KOPT-K1 (cell line): ENCODE measurements around the gene AGO3.
"Not testable (repeated sequence)": the region's sequence is repeated elsewhere in the genome, so short reads cannot be mapped to it uniquely, and the experiment has no call there.

Source experiments
- H3K27ac ChIP-seq: fragments of 200-600 bp; sonication (generic); 2 replicates; pipeline ENCODE4 v1.5.1; 2016; ENCODE audit warnings: antibody characterized with exemption, mild to moderate bottlenecking, low read depth, low read length; ENCODE audit not compliant: poor library complexity, severe bottlenecking
- H3K36me3 ChIP-seq: fragments of 200-600 bp; sonication (generic); 2 replicates; pipeline ENCODE4 v1.5.1; 2017; ENCODE audit warnings: antibody characterized with exemption, mild to moderate bottlenecking, low read length, moderate library complexity; ENCODE audit not compliant: insufficient read depth
- H3K9me3 ChIP-seq: fragments of 200-600 bp; sonication (generic); 2 replicates; pipeline ENCODE4 v1.5.1; 2017; ENCODE audit warnings: antibody characterized with exemption, low read length, mild to moderate bottlenecking; ENCODE audit not compliant: insufficient read depth, poor library complexity, severe bottlenecking

AGO3 gene

DNA sequence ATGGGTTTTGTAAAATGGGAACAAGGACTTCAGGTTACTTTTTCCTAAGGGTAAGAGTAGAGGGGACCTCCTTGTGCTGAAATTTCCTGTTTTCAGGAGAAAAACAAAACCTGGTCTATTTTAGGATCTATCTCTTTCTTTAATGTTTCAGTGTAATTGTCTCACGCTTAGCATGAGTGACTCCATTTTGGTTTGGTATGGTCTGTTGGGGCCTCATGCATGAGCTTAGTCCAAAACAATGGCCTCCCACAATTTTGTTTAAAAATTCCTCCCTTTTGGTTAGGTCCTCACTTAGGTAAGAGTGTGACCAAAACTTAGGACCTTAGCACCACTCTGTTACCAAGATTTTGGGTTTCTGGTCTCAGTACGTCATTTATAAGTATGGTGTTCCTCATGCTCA, 85.8 kb downstream of the AGO3 start:
- no peak overlapping the region for H3K27ac ChIP-seq
- peaks cover 80% of the 10 kb centered on the region for H3K36me3 ChIP-seq

DNA sequence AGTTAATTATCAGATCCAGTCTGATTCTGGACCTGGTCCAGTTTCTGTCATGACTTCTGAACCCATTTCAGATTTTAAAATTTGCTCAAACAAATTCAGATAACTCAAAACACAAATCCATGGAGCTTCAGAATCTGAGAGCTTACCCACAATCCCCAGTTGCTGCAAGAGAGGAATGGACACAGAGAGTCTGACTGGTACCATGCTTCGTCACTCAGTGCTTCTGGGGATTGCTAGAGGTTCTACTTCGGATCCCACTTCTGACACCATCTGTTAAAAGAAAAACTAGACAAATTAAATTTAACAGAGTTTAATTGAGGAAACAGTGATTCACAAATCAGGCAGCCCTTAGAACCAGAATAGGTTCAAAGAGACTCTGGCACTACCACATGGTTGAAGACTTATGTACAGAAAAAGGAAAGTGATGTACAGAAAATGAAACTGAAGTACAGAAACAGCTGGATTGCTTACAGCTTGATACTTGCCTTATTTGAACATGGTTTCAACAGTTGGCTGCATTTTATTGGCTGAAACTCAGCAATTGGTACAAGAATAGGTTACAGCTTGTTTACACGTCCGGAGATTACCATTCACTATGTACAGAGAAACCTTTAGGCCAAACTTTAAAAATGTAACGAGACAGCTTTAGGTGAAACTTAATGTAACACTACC, 92.3 kb downstream of the AGO3 start:
- no peak overlapping the region for H3K27ac ChIP-seq
- peaks cover 72% of the 10 kb centered on the region for H3K36me3 ChIP-seq
- H3K9me3 ChIP-seq: no peaks in the 10 kb centered on the region

More for the DNA sequence above, 85.8 kb downstream of the AGO3 start:
- H3K9me3 ChIP-seq: no peaks in the 10 kb centered on the region

DNA sequence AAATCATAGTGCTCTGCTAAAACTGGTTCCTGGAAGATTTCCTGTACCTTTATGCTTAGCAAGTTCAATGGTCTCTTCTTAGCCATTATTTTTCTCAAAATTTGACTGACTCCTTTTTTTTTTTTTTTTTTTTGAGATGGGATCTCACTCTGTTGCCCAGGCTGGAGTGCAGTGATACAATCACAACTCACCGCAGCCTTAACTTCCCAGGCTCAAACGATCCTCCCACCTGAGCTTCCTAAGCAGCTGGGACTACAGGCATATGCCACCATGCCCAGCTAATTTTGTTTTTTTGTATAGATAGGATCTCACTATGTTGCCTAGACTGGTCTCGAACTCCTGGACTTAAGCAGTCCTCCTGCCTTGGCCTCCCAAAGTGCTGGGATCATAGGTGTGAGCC, 93.1 kb downstream of the AGO3 start:
- H3K27ac ChIP-seq, H3K9me3 ChIP-seq: not testable (repeated sequence)
- peaks cover 68% of the 10 kb centered on the region for H3K36me3 ChIP-seq

DNA sequence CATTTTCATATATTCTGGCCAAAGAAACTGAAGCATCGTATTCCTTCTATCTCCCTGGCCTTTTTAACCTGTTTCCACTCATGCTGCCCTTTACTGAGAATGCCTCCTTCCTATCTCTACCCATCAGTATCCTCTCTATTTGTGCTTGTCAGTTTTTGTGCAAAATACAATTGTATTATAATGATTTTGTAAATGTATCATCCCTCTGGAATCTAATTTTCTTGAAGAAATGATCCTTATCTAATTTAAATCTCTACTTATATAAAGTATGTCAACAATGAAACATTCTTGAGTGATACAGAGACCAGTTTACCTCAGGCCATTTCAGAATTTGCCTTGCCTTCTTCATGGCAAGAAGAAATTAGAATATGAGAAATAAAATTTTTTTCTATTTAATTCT, 93.9 kb downstream of the AGO3 start:
- H3K9me3 ChIP-seq: peaks cover 4% of the 10 kb centered on the region

DNA sequence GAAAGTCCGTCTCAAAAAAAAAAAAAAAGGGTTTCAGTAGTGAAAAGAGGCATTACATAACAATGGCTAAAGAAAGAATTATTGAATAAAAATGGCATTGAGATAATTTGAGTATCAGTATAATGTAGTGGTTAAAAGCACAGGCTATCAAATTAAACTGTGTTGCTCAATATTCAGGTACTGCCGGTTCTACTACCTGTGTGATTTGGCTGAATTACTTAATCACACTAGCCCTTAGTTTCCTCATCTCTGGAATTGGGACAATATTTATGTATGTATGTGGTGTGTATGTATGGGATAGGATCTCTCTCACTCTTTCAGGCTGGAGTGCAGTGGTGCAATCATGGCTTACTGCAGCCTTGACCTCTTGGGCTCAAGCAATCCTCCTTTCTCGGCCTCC, 96.9 kb downstream of the AGO3 start:
- H3K9me3 ChIP-seq: peaks cover 4% of the 10 kb centered on the region
- H3K36me3 ChIP-seq: peaks cover 72% of the 10 kb centered on the region
- H3K27ac ChIP-seq: no peak overlapping the region

More for the DNA sequence above, 93.9 kb downstream of the AGO3 start:
- Histone ChIP-seq H3K36me3 (peaks cover 63% of the 10 kb centered on the region), H3K27ac (no peak overlapping the region)

DNA sequence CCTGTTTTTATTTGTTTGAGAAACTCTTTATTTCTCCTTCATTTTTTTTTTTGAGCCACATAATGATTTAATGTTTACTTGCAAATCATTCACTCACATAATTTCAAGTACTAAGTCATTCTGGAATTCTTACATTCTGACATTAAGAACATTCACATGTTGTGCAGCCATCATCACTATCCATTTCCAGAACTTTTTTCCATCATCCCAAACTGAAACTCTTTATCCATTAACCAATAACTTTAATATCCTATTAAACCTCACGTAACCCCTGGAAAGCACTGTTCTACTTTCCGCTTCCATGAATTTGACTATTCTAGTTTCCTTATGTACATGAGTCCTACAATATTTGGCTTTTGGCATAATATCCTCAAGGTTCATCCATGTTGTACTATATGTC, 100.5 kb downstream of the AGO3 start:
- H3K36me3 ChIP-seq: peaks cover 75% of the 10 kb centered on the region
- H3K9me3 ChIP-seq: peaks cover 4% of the 10 kb centered on the region
- H3K27ac ChIP-seq: no peak overlapping the region

DNA sequence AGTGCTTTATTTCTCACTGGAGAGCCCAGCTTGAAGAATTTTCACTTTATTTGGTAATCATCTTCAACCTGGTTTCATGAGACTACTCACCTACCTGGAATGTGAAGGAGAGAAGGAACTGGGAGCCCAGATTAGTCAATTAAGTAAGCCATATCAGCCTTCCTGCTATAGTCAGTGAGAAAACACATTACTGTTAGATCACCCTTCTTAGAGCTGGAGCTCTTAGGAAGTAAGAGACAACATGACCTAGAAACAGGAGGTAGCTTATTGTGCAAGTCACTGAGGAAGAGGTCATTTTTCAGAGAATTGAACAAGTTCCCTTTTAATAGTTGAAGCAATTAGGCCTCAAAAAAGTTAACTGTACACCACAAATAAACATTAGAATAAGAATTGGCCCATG, 103.8 kb downstream of the AGO3 start:
- no peaks in the 10 kb centered on the region for H3K9me3 ChIP-seq
- H3K27ac ChIP-seq: no peak overlapping the region
- H3K36me3 ChIP-seq: peaks cover 71% of the 10 kb centered on the region

DNA sequence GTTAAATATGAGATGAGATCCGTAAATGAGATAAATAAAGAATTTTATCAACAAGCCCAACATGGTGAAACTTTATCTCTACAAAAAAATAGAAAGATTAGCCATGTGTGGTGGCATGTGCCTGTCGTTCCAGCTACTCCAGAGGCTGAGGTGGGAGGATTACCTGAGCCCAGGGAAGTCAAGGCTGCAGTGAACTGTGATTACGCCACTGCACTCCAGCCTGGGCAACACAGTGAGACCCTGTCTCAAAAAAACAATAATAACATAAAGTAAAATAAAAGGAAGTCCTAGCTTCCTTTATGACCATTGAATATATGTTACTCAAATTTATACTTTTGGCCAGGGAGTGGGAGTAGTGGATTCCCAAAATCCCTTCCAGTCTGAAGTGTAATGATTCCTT, 104.2 kb downstream of the AGO3 start:
- H3K27ac ChIP-seq: no peak overlapping the region
- peaks cover 75% of the 10 kb centered on the region for H3K36me3 ChIP-seq

DNA sequence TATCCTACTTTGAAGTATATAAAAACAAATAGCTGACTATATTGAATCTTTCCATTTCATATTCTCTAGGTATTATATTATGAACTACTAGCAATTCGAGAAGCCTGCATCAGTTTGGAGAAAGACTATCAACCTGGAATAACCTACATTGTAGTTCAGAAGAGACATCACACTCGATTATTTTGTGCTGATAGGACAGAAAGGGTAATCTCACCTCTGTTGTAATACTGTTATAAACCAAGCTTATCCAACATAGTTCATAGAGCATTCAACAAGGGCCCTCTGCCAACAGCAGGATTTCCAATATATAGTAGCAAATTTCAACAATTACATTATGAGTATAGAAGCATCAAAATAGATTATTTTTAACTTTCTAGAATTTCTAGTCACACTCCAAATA, 109.3 kb downstream of the AGO3 start:
- H3K27ac ChIP-seq: no peak overlapping the region
- peaks cover 83% of the 10 kb centered on the region for H3K36me3 ChIP-seq
- H3K9me3 ChIP-seq: no peaks in the 10 kb centered on the region

More for the DNA sequence above, 104.2 kb downstream of the AGO3 start:
- no peaks in the 10 kb centered on the region for H3K9me3 ChIP-seq

DNA sequence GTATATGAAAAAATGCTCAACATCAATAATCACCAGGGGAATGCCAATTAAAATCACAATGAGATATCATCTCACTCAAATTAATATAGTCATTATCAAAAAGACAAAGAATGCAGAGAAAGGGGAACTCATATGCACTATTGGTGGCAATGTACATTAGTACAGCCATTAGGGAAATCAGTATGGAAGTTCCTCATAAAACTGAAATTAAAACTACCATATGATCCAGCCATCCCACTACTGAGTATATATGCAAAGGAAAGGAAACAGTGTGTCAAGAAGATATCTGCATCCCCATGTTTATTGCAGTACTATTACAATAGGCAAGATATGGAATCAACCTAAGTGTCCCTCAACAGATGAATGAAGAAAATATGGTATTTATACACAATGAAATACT, 120.9 kb downstream of the AGO3 start:
- peaks cover 52% of the 10 kb centered on the region for H3K36me3 ChIP-seq
- H3K27ac ChIP-seq: no peak overlapping the region

DNA sequence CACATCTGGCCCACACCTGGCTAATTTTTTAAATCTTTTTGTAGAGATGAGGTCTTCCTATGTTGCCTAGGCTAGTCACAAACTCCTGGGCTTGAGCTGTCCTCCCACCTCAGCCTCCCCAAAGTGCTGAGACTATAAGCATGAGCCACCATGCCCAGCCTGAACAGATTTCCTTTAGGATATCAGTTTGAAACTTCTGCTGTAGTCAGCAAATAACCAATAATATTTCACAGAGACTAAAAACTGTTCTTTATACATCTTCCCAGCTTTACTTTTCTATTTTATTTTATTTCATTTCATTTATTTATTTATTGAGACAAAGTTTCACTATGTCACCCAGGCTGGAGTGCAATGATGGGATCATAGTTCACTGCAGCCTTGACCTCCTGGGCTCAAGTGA, 123.1 kb downstream of the AGO3 start:
- Histone ChIP-seq H3K36me3 (peaks cover 35% of the 10 kb centered on the region), H3K9me3 (no peaks in the 10 kb centered on the region), H3K27ac (no peak overlapping the region)

More for the DNA sequence above, 120.9 kb downstream of the AGO3 start:
- H3K9me3 ChIP-seq: no peaks in the 10 kb centered on the region

DNA sequence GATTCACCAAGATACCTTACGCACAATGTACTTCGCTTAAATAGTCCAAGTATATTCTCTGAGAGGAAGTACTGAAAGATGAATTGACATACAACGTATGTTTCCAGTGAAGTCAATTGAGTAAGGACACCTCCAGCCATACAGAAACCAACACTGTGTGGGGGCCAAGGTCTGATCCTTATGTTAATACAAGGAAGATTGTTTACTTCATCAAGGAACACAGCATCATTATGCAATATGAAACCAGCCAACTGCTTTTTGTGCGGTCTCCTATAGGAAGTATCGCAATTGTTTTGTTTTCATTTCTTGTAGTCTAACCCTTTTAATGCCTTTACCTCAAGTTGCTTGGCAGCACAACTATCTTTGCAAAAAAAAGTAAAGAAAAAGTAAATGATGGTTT, 124.8 kb downstream of the AGO3 start:
- no peak overlapping the region for H3K27ac ChIP-seq
- no peaks in the 10 kb centered on the region for H3K9me3 ChIP-seq
- peaks cover 31% of the 10 kb centered on the region for H3K36me3 ChIP-seq

DNA sequence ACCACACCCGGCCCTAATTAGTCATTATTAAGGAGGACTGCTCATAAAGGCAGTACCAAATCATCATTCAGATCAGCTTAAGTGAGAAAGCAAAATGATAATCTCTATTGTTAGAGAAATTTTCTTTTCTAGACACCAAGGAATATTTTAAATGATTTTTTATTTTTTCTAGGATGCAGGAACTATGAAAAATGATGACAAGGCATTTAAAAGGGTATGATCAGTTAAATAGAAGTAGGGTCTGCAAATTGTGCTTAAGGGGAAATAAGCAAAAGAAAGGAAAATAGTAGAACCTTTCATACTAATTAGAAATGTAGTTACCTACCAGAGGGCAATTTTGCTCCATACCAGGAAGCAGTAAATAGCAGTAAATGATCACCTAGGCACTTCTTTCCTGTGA, 131.4 kb downstream of the AGO3 start:
- no peaks in the 10 kb centered on the region for H3K9me3 ChIP-seq

DNA sequence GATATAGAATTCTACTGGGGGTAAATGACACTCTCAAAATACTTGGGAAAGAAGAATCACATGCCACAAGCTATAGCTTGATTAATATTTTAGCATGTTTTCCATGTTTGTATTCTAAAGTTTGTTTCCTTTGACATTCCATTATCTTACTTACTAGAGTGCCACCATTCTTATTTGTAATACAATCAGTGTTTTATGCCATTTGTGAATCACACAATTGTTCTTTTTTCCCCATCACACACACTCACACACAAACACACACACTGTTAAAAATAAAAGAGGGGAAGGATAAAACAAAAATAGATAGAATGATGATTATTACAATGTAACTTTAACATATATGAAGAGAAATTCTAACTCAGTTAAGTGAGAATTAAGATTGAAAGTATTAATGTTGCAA, 137.0 kb downstream of the AGO3 start:
- H3K9me3 ChIP-seq: no peaks in the 10 kb centered on the region
- no peak overlapping the region for H3K27ac ChIP-seq
- H3K36me3 ChIP-seq: no peaks in the 10 kb centered on the region

More for the DNA sequence above, 131.4 kb downstream of the AGO3 start:
- H3K27ac ChIP-seq: no peak overlapping the region
- peaks cover 11% of the 10 kb centered on the region for H3K36me3 ChIP-seq

DNA sequence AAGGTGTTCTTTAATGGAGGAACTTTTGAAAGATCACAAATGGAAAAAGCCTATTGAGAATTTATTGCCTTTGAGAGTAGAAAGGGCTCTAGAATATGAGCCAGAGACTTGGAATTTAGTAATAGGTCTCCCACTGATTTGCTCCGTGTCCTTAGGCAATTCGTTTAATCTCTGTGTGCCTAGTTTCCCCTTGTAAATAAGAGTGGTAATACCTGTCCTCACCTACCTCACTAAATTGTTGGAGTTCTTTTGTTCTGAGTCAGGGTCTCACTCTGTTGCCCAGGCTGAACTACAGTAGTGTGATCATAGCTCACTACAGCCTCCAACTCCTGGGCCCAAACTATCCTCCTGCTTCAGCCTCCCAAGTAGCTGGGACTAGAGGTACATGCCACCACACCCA, 138.0 kb downstream of the AGO3 start:
- no peak overlapping the region for H3K27ac ChIP-seq

DNA sequence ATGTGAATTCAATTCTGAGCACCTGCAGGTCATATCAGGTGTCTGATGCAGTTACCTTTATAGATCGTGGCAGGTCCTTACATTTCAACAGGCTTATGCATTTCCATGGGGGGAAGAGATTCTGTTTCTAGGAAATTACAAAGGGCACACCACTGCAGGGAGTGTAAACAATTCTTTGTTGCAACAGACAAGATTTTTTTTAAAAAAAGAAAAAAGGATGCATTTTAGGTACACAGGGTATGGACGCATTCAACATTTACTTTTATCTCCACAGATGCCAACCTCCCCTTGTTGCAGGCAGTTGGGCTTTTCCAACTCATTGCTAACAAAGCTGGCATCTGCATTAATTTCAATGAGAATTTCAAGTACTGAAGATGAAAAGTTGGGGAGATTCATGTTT, 139.4 kb downstream of the AGO3 start:
- Histone ChIP-seq H3K27ac (no peak overlapping the region), H3K36me3 (no peaks in the 10 kb centered on the region), H3K9me3 (no peaks in the 10 kb centered on the region)

More for the DNA sequence above, 138.0 kb downstream of the AGO3 start:
- Histone ChIP-seq H3K36me3 (no peaks in the 10 kb centered on the region), H3K9me3 (no peaks in the 10 kb centered on the region)
